SK-N-SH (cell line): ENCODE measurements around the gene GAB1.

Source experiments
- CTCF ChIP-seq: fragments of 200-600 bp; sonication (generic); IDR thresholded peaks from 2 replicates; pipeline ENCODE4 v1.6.1; 2017; ENCODE audit warnings: antibody characterized with exemption, mild to moderate bottlenecking, moderate library complexity
- EP300 ChIP-seq, 2 experiments: IDR thresholded peaks; 2 replicates each; pipeline versions ENCODE4 v1.4.0 to v1.6.1; 2012; ENCODE audit warnings: borderline replicate concordance in 1 of 2, low read depth in 1 of 2, low read length in 1 of 2
- EZH2phosphoT487 ChIP-seq: fragments of 200-600 bp; sonication (generic); IDR thresholded peaks from 2 replicates; pipeline ENCODE4 v1.6.1; 2017; ENCODE audit warnings: low read depth, mixed run types, mild to moderate bottlenecking, antibody characterized with exemption, moderate library complexity, borderline replicate concordance
- PBX3 ChIP-seq: IDR thresholded peaks from 2 replicates; pipeline ENCODE4; 2012
- SIN3A ChIP-seq: IDR thresholded peaks from 2 replicates; pipeline ENCODE4 v1.6.1; 2012; ENCODE audit warnings: low read depth, mild to moderate bottlenecking, low read length, moderate library complexity, borderline replicate concordance
- SMC3 ChIP-seq: IDR thresholded peaks from 2 replicates; pipeline ENCODE4 v1.6.1; 2012; ENCODE audit warnings: low read depth, low read length, improper control_type of control experiment
- TF ChIP-seq, protein P1 (sequence below): IDR thresholded peaks from 2 replicates; pipeline ENCODE4 v1.4.0; 2012; ENCODE audit warnings: low read depth

GRCh38 chr4:143506031-143506430 is 169.4 kb downstream of the GAB1 start:
- TF ChIP-seq CTCF, result no peak
- TF ChIP-seq, protein P1, sequence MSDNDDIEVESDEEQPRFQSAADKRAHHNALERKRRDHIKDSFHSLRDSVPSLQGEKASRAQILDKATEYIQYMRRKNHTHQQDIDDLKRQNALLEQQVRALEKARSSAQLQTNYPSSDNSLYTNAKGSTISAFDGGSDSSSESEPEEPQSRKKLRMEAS, result no peak
- TF ChIP-seq PBX3, result no peak
- TF ChIP-seq SMC3, result no peak
- no peak for TF ChIP-seq EZH2phosphoT487
- TF ChIP-seq SIN3A, result no peak
- TF ChIP-seq EP300 (IDR thresholded peaks at IDR 0.05; ENCODE audit: borderline replicate concordance in 1 of 2, low read depth in 1 of 2, low read length in 1 of 2), result no peak
